ENCODE data around the gene CLEC4F. TPM values are rescaled to one million over a fixed set of nuclear protein-coding genes. Genes with fewer than 3 reads are reported as not detected.

CLEC4F gene
- total and polyA plus RNA-seq, 10 of the 15 experiments (the other 5 are each of a cell fraction or from before 2014, with no cell fraction given) = 0.03 TPM; not detected in 9

DNA sequence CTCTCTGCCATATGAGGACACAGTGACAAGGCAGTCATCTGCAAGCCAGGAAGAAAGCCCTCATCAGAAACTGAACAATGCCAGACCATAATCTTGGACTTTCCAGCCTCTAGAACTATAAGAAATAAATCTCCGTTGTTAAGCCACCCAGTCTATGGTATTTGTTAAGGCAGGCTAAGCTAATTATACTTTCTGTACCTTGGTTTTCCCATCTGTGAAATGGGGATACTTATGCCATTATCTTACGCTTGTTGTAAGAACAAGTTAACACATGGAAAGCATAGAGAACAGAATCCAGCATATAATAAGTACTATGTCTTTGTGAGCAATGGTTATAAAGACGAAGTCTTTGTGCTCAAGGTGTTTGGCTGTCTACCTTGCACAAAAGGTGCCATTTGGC lies 44.1 kb downstream of the CLEC4F start:
- ChIA-PET POLR2A (no interaction called here), RAD21 (ENCODE audit: unreplicated experiment) (no interaction called here), SMC1A (ENCODE audit: uncharacterized antibody, unreplicated experiment) (no interaction called here), CTCF (interaction anchor here (0.8 kb wide), 1 partner anchor 8 kb away, joined by 3 read pairs; the partner anchor contains the start of gene ADD2)
- no peak for DNase-seq (ENCODE audit: low read depth, low spot score)
- no peak overlapping the region for H3K4me3 ChIP-seq
- H4K20me1 ChIP-seq (ENCODE audit: control insufficient read depth, insufficient read depth) = no peaks in the 10 kb centered on the region
- no peak for ATAC-seq
- intact Hi-C loops (cut with micrococcal nuclease; ENCODE audit: unreplicated experiment) (no loop called here), in situ Hi-C loops (cut with MboI) (no loop called here)
- no peak overlapping the region for H3K9ac ChIP-seq (ENCODE audit: control insufficient read depth, insufficient read depth, low read length)
- no peak overlapping the region for H3K4me2 ChIP-seq (ENCODE audit: control insufficient read depth, insufficient read depth)
- BruUV-seq (replicated peaks) = no TSS peak
- FAIRE-seq = no peak
- no peaks in the 10 kb centered on the region for H3K4me1 ChIP-seq (ENCODE audit: control insufficient read depth, insufficient read depth, low read length)
- H3K36me3 ChIP-seq (ENCODE audit: control insufficient read depth in 2 of 2, insufficient read depth in 2 of 2, low read length in 1 of 2) = no peaks in the 10 kb centered on the region
- H3K27me3 ChIP-seq (replicated peaks in 1 of 2; ENCODE audit: control insufficient read depth in 2 of 2, insufficient read depth in 2 of 2, low read length in 1 of 2) = peaks cover 0 to 5% of the 10 kb centered on the region in 2 experiments; a peak in 1 of 4 replicates
- H3K79me2 ChIP-seq (ENCODE audit: control insufficient read depth, insufficient read depth, low read length) = no peaks in the 10 kb centered on the region
- H2AFZ ChIP-seq (ENCODE audit: control insufficient read depth, low read depth, low read length) = no peak overlapping the region
- WGBS (ENCODE audit: insufficient coverage, insufficient replicate concordance, low lambda C conversion rate, missing lambda C conversion rate) = 45% methylated on average over 3 of the region's 3 CpGs
- H3K9me3 ChIP-seq (replicated peaks; ENCODE audit: control insufficient read depth, insufficient read depth, low read length) = peaks cover 2% of the 10 kb centered on the region; the same call in 2 of the 3 replicates
- no peak for TF ChIP-seq NFYA (IDR thresholded peaks at IDR 0.05; ENCODE audit: borderline replicate concordance, low read depth, low read length)
- TF ChIP-seq ZSCAN29 (IDR thresholded peaks at IDR 0.05) = no peak
- TF ChIP-seq NFYB (IDR thresholded peaks at IDR 0.05; ENCODE audit: insufficient read depth, low read depth, low read length) = no peak
- no peak for TF ChIP-seq RELA (IDR thresholded peaks at IDR 0.05; ENCODE audit: borderline replicate concordance, partially characterized antibody)
- no peak for TF ChIP-seq TBL1XR1 (IDR thresholded peaks at IDR 0.05; ENCODE audit: low read depth, low read length)
- no peak for TF ChIP-seq TCF7 (IDR thresholded peaks at IDR 0.05; ENCODE audit: borderline replicate concordance)
- TF ChIP-seq ZNF274 (IDR thresholded peaks at IDR 0.05; ENCODE audit: insufficient read depth, insufficient read length) = no peak
- TF ChIP-seq, protein P1, sequence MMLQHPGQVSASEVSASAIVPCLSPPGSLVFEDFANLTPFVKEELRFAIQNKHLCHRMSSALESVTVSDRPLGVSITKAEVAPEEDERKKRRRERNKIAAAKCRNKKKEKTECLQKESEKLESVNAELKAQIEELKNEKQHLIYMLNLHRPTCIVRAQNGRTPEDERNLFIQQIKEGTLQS (IDR thresholded peaks at IDR 0.05; ENCODE audit: borderline replicate concordance, extremely low read depth, low read depth, low read length) = no peak
- no peak for TF ChIP-seq BACH1 (IDR thresholded peaks at IDR 0.05; ENCODE audit: borderline replicate concordance)
- TF ChIP-seq SMAD1 (IDR thresholded peaks at IDR 0.05; ENCODE audit: low read depth, partially characterized antibody) = no peak
- TF ChIP-seq POLR2AphosphoS2 (IDR thresholded peaks at IDR 0.05; ENCODE audit: low read depth, low read length) = no peak
- no peak for TF ChIP-seq RAD21 (IDR thresholded peaks at IDR 0.05; ENCODE audit: insufficient read depth, low read depth, low read length)
- TF ChIP-seq, protein P2, sequence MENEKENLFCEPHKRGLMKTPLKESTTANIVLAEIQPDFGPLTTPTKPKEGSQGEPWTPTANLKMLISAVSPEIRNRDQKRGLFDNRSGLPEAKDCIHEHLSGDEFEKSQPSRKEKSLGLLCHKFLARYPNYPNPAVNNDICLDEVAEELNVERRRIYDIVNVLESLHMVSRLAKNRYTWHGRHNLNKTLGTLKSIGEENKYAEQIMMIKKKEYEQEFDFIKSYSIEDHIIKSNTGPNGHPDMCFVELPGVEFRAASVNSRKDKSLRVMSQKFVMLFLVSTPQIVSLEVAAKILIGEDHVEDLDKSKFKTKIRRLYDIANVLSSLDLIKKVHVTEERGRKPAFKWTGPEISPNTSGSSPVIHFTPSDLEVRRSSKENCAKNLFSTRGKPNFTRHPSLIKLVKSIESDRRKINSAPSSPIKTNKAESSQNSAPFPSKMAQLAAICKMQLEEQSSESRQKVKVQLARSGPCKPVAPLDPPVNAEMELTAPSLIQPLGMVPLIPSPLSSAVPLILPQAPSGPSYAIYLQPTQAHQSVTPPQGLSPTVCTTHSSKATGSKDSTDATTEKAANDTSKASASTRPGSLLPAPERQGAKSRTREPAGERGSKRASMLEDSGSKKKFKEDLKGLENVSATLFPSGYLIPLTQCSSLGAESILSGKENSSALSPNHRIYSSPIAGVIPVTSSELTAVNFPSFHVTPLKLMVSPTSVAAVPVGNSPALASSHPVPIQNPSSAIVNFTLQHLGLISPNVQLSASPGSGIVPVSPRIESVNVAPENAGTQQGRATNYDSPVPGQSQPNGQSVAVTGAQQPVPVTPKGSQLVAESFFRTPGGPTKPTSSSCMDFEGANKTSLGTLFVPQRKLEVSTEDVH (IDR thresholded peaks at IDR 0.05; ENCODE audit: low read depth, partially characterized antibody) = no peak
- TF ChIP-seq HCFC1 (IDR thresholded peaks at IDR 0.05; ENCODE audit: low read length) = no peak
- TF ChIP-seq KDM1A (IDR thresholded peaks at IDR 0.05; ENCODE audit: borderline replicate concordance) = no peak
- no peak for TF ChIP-seq PML (IDR thresholded peaks at IDR 0.05; ENCODE audit: low read length)
- H3K27ac ChIP-seq (ENCODE audit: control insufficient read depth, insufficient read depth) = no peak overlapping the region
